Activated naive CD8-positive, alpha-beta T cell (primary cell): ENCODE data around the gene CA9.

ENCODE experiments used
- H3K27ac Mint-ChIP-seq: one replicate; pipeline ENCODE4 v1.8.0; 2021; ENCODE audit warnings: mixed read lengths
- H3K27me3 Mint-ChIP-seq: one replicate; pipeline ENCODE4 v1.8.0; 2021; ENCODE audit warnings: mixed read lengths
- H3K36me3 Mint-ChIP-seq: one replicate; pipeline ENCODE4 v1.8.0; 2021; ENCODE audit warnings: mixed read lengths
- H3K4me1 Mint-ChIP-seq: one replicate; pipeline ENCODE4 v1.8.0; 2021; ENCODE audit warnings: low read depth, mixed read lengths
- H3K4me3 Mint-ChIP-seq: one replicate; pipeline ENCODE4 v1.8.0; 2021; ENCODE audit warnings: mild to moderate bottlenecking, mixed read lengths
- H3K9me3 Mint-ChIP-seq: one replicate; pipeline ENCODE4 v1.8.0; 2021; ENCODE audit warnings: low read depth, mixed read lengths

CA9 gene

DNA sequence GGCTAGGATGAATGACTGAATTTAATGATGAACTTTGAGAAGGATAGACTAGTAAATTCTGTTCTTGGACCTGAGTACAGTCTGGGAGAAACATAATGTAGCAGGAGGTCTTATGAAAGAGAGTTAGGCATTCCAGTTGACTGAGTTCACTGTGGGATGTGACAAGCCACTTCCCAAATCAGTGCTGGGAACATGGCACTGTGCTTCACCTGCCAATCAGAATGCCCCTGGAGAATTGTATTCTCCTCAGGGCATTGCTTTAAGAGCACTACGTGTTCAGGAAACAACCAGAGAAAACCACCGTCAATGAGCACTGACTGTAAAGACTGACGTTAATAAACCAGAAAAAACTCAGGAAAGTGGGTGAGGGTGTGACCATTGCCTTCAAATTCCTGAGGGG is 14.4 kb upstream of the CA9 start:
- Mint-ChIP-seq H3K36me3 (peaks cover 2% of the 10 kb centered on the region), H3K4me3 (peak overlapping the region; percentile 85), H3K27ac (peak overlapping the region; percentile 70), H3K9me3 (no peaks in the 10 kb centered on the region), H3K4me1 (peaks cover 71% of the 10 kb centered on the region), H3K27me3 (no peaks in the 10 kb centered on the region)

DNA sequence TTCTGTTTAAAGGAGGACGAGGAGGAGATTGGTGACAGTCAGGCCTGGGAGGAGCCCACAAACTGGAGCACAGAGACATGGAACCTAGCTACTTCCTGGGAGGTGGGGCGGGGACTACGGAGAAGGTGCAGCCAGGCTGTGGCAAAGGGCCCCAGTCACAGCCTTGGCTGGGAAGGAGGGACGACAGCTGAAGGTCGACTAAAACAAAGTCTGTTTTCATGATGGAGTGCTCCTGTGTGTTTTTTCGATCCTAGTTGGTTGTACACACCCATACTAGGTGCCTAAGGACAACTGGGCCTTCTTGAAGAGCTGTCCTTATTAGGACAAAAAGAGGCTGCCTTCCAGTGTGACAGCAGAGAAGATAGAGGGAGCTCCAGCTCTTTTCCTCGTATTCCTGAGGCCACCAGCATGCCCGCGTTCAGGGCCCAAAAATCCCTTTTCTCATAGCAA is 12.7 kb upstream of the CA9 start:
- peak overlapping the region; percentile 22 for H3K27ac Mint-ChIP-seq
- H3K27me3 Mint-ChIP-seq, result no peaks in the 10 kb centered on the region
- H3K9me3 Mint-ChIP-seq, result no peaks in the 10 kb centered on the region
- H3K36me3 Mint-ChIP-seq, result peaks cover 2% of the 10 kb centered on the region
- peak overlapping the region; percentile 13 for H3K4me3 Mint-ChIP-seq
- peaks cover 71% of the 10 kb centered on the region for H3K4me1 Mint-ChIP-seq

- Mint-ChIP-seq H3K4me3 (peak overlapping the region; percentile 23), H3K36me3 (peaks cover 2% of the 10 kb centered on the region), H3K9me3 (no peaks in the 10 kb centered on the region), H3K4me1 (peaks cover 66% of the 10 kb centered on the region), H3K27ac (peak overlapping the region; percentile 89), H3K27me3 (no peaks in the 10 kb centered on the region)
Measured at GRCh38 chr9:35661756-35662350, 11.9 kb upstream of the CA9 start.

DNA sequence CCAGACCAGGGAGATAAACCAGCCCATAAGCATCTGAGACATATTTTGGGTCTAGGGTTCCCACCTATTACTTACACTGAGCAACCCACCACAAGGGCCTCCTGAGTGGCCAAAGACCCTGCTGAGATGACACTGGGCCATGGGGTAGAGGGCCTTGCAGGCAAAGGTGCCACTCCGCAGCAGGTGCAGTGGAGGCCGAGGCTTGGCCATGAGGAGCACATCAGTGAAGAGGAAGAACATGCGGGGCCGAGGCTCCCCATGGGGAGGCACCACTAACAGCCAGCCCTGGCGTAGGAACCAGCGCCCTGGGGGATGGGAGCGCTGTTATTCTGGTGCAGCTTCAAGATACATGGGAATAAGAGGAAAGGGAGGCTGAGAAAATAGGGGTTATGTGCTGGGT is 11.3 kb upstream of the CA9 start:
- H3K4me1 Mint-ChIP-seq, result peaks cover 60% of the 10 kb centered on the region
- peak overlapping the region; percentile 12 for H3K27ac Mint-ChIP-seq
- peaks cover 2% of the 10 kb centered on the region for H3K36me3 Mint-ChIP-seq
- H3K9me3 Mint-ChIP-seq, result no peaks in the 10 kb centered on the region
- H3K27me3 Mint-ChIP-seq, result no peaks in the 10 kb centered on the region
- no peak overlapping the region for H3K4me3 Mint-ChIP-seq

- H3K36me3 Mint-ChIP-seq, result peaks cover 2% of the 10 kb centered on the region
- H3K9me3 Mint-ChIP-seq, result no peaks in the 10 kb centered on the region
- no peak within 1 kb of the TSS for H3K27ac Mint-ChIP-seq
- no peaks in the 10 kb centered on the region for H3K27me3 Mint-ChIP-seq
- H3K4me1 Mint-ChIP-seq, result peaks cover 43% of the 10 kb centered on the region
- H3K4me3 Mint-ChIP-seq, result peak within 1 kb of the TSS; percentile 83
Measured at GRCh38 chr9:35664531-35665470, 8.9 kb upstream of the CA9 start, which contains the start of gene ARHGEF39. TSS of gene ARHGEF39 (minus strand) at chr9:35665195. CDS start at chr9:35665169, 26 bp downstream.

DNA sequence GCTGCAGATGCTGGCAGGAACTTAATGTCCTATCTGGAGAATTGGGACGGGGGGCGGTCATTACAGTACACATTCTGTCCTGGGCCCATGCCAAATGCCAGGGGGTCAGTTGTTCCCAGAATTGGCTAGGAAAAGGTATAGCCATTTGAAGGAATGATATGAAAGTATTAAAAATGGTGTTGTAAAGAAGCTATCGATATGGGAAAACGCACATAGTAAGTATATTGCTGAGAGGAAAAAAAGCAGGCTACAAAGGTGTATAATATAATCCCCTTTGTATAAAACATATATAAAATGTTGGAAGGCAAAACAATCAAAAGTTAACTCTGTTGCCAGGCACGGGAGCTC is 8.3 kb upstream of the CA9 start:
- no peaks in the 10 kb centered on the region for H3K36me3 Mint-ChIP-seq
- no peaks in the 10 kb centered on the region for H3K27me3 Mint-ChIP-seq
- H3K27ac Mint-ChIP-seq, result no peak overlapping the region
- H3K9me3 Mint-ChIP-seq, result no peaks in the 10 kb centered on the region
- H3K4me1 Mint-ChIP-seq, result peaks cover 36% of the 10 kb centered on the region
- H3K4me3 Mint-ChIP-seq, result peak overlapping the region; percentile 83

- H3K36me3 Mint-ChIP-seq, result no peaks in the 10 kb centered on the region
Measured at GRCh38 chr9:35666045-35666444, 7.7 kb upstream of the CA9 start.

DNA sequence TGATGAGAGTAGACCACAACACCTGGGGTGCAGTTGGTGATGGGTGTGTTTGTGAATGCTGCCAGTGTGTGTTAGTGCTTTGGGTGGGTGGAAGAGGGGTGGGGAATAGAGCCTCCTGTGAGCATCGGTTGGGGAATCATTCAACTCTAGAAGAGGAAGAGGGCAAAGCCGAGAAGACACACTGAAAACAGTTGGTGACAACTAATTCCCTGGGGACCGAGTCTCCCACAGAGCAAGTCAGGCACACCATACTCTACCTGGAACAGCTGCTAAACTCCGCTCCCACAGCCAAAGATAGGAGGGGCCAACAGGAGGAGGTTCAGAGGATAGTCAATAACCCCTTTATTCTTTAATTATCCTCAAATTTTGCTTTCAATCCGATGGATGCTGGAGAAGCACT is 7.2 kb upstream of the CA9 start:
- Mint-ChIP-seq H3K27me3 (no peaks in the 10 kb centered on the region), H3K36me3 (no peaks in the 10 kb centered on the region), H3K4me1 (peaks cover 27% of the 10 kb centered on the region), H3K4me3 (no peak overlapping the region), H3K9me3 (no peaks in the 10 kb centered on the region), H3K27ac (no peak overlapping the region)

More at GRCh38 chr9:35666045-35666444, 7.7 kb upstream of the CA9 start:
- H3K4me1 Mint-ChIP-seq, result peaks cover 30% of the 10 kb centered on the region
- H3K9me3 Mint-ChIP-seq, result no peaks in the 10 kb centered on the region
- no peak overlapping the region for H3K27ac Mint-ChIP-seq
- H3K27me3 Mint-ChIP-seq, result no peaks in the 10 kb centered on the region
- H3K4me3 Mint-ChIP-seq, result peak overlapping the region; percentile 40

- Mint-ChIP-seq H3K36me3 (no peaks in the 10 kb centered on the region), H3K27ac (no peak overlapping the region), H3K4me3 (no peak overlapping the region), H3K9me3 (no peaks in the 10 kb centered on the region), H3K4me1 (peaks cover 15% of the 10 kb centered on the region), H3K27me3 (no peaks in the 10 kb centered on the region)
Measured at GRCh38 chr9:35667939-35668338, 5.8 kb upstream of the CA9 start.

DNA sequence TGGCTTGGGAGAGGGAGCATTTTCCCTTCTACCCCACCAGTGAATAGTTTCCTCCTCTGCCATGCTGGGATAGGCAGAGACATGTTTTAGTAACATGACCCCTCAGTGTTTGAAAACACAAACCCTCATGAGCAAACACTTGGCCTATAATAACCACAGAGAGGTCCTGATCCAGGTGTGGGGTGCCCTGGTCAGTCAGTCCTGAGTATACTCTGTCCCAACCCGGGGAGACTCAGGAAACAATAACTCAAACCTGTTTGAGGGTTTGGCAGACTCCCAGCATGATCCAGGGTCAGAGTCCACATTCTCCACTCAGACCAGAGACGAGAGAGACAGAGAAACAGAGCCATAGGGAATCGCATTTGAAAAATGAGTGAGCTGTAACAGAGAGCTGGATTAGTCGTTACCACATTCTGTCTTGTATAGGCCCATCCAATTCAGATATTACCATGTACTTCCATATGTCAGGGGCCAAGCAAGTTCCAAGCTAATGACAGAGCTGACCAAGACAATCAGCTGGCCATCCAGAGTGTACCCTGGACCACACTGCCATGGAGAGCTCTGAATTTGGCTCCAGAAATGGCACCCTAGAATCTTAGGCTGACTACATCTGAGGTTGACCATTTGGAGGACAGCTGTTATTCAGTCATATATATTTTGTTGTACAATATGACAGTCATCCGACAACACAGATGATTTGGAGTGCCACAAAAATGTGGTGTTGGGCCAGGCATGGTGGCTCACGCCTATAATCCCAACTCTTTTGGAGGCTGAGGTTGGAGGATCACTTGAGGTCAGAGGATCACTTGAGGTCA is 4.2 kb upstream of the CA9 start:
- Mint-ChIP-seq H3K4me3 (no peak overlapping the region), H3K9me3 (no peaks in the 10 kb centered on the region), H3K36me3 (no peaks in the 10 kb centered on the region), H3K27me3 (no peaks in the 10 kb centered on the region), H3K27ac (no peak overlapping the region), H3K4me1 (peaks cover 12% of the 10 kb centered on the region)

DNA sequence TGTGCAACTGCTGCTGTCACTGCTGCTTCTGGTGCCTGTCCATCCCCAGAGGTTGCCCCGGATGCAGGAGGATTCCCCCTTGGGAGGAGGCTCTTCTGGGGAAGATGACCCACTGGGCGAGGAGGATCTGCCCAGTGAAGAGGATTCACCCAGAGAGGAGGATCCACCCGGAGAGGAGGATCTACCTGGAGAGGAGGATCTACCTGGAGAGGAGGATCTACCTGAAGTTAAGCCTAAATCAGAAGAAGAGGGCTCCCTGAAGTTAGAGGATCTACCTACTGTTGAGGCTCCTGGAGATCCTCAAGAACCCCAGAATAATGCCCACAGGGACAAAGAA is 265 bp downstream of the CA9 start:
- Mint-ChIP-seq H3K4me3 (no peak overlapping the region), H3K27ac (no peak overlapping the region), H3K9me3 (no peaks in the 10 kb centered on the region), H3K27me3 (no peaks in the 10 kb centered on the region), H3K36me3 (no peaks in the 10 kb centered on the region), H3K4me1 (peaks cover 10% of the 10 kb centered on the region)

- Mint-ChIP-seq H3K27ac (no peak overlapping the region), H3K4me1 (peaks cover 10% of the 10 kb centered on the region), H3K36me3 (no peaks in the 10 kb centered on the region), H3K27me3 (no peaks in the 10 kb centered on the region), H3K4me3 (peak overlapping the region; percentile 77), H3K9me3 (no peaks in the 10 kb centered on the region)
Measured at GRCh38 chr9:35675204-35675603, 1.5 kb downstream of the CA9 start.

- Mint-ChIP-seq H3K27ac (no peak overlapping the region), H3K4me3 (peak overlapping the region; percentile 85), H3K27me3 (no peaks in the 10 kb centered on the region), H3K36me3 (no peaks in the 10 kb centered on the region), H3K9me3 (no peaks in the 10 kb centered on the region), H3K4me1 (peaks cover 10% of the 10 kb centered on the region)
Measured at GRCh38 chr9:35675732-35676392, 2.1 kb downstream of the CA9 start.

DNA sequence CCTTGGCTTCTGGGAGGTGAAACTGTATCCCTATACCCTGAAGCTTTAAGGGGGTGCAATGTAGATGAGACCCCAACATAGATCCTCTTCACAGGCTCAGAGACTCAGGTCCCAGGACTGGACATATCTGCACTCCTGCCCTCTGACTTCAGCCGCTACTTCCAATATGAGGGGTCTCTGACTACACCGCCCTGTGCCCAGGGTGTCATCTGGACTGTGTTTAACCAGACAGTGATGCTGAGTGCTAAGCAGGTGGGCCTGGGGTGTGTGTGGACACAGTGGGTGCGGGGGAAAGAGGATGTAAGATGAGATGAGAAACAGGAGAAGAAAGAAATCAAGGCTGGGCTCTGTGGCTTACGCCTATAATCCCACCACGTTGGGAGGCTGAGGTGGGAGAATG is 5.4 kb downstream of the CA9 start:
- no peaks in the 10 kb centered on the region for H3K27me3 Mint-ChIP-seq
- no peak overlapping the region for H3K27ac Mint-ChIP-seq
- peaks cover 10% of the 10 kb centered on the region for H3K4me1 Mint-ChIP-seq
- H3K9me3 Mint-ChIP-seq, result no peaks in the 10 kb centered on the region
- no peaks in the 10 kb centered on the region for H3K36me3 Mint-ChIP-seq
- H3K4me3 Mint-ChIP-seq, result no peak overlapping the region
